ENCODE measurements around the gene TAF6. TPM values are rescaled to one million over a fixed set of nuclear protein-coding genes. Genes with fewer than 3 reads are reported as not detected.

Gene TAF6
- total and polyA plus RNA-seq, 9 of the 15 experiments (the other 6 are each of a cell fraction or from before 2014, with no cell fraction given): 0.78 to 78.7 (median 21.3) TPM

DNA sequence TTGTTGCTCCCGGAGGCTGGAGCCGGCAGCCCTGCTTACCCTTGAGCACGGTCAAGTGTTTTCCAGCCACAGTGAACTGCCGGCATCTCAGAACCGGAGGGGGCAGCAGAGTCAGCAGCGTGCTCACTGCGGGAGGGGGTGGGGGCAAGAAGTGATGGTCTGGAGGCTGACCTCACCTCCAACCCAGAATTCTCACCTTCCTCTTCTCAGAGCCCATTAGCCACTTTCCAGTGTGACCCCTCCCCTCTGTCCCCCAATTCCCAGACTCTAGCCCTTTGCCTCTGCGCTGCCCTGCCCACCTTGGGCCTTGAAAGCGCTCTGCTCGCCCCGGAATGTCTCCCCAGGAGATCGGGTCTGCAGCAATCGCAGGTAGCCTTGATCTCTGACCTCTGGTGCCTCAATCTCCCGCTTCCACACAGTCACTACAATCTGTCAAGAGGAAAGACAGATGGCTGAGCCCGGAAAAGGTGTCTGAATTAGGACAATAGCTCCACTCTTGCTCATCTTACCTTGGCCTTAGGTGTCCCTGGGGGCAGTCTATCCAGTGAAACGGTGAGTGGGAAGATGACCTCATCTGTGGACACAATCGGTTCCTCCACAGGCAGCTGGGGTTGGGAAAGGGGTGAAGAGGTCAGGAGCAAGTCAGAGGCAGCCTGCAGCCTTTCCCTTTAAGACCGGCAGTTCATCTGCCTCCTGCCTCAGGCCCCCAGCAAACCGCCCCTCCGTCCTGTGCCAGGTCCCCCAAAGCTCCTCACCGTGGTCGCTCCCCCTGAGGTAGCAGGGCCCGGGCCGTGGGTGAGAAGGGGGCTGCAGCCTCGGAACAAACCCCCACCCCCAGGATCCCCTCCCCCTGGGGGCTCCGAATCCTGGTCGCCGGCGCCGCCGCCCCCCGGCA is 38.4 kb upstream of the TAF6 start (continued):
- TF ChIP-seq ZNF146 (CRISPR knock-in tag; IDR thresholded peaks at IDR 0.05; ENCODE audit: unreplicated experiment): no peak
- TF ChIP-seq HDAC2 (IDR thresholded peaks at IDR 0.05): no peak; the same call in 1 of the 2 replicates
- TF ChIP-seq PTRF (tag; IDR thresholded peaks at IDR 0.05): no peak
- TF ChIP-seq E4F1 (CRISPR knock-in tag; IDR thresholded peaks at IDR 0.05; ENCODE audit: borderline replicate concordance): no peak
- no peak for TF ChIP-seq CREB1 (IDR thresholded peaks at IDR 0.05)
- 0 out of 2 replicates have a peak, but pooled peaks have one; percentile 20 for TF ChIP-seq CREB1 (CRISPR knock-in tag; IDR thresholded peaks at IDR 0.05)
- no peak for TF ChIP-seq GTF2E2 (tag; IDR thresholded peaks at IDR 0.05)
- TF ChIP-seq COPS2 (conservative IDR thresholded peaks at IDR 0.05): no peak
- TF ChIP-seq NR2C2 (CRISPR knock-in tag; IDR thresholded peaks at IDR 0.05): no peak; the same call in 1 of the 2 replicates
- peak; percentile 62; the same call in 1 of the 2 replicates for TF ChIP-seq NR2C2 (tag; IDR thresholded peaks at IDR 0.05)
- TF ChIP-seq PHB2 (IDR thresholded peaks at IDR 0.05; ENCODE audit: low read depth): no peak
- TF ChIP-seq, protein P1, sequence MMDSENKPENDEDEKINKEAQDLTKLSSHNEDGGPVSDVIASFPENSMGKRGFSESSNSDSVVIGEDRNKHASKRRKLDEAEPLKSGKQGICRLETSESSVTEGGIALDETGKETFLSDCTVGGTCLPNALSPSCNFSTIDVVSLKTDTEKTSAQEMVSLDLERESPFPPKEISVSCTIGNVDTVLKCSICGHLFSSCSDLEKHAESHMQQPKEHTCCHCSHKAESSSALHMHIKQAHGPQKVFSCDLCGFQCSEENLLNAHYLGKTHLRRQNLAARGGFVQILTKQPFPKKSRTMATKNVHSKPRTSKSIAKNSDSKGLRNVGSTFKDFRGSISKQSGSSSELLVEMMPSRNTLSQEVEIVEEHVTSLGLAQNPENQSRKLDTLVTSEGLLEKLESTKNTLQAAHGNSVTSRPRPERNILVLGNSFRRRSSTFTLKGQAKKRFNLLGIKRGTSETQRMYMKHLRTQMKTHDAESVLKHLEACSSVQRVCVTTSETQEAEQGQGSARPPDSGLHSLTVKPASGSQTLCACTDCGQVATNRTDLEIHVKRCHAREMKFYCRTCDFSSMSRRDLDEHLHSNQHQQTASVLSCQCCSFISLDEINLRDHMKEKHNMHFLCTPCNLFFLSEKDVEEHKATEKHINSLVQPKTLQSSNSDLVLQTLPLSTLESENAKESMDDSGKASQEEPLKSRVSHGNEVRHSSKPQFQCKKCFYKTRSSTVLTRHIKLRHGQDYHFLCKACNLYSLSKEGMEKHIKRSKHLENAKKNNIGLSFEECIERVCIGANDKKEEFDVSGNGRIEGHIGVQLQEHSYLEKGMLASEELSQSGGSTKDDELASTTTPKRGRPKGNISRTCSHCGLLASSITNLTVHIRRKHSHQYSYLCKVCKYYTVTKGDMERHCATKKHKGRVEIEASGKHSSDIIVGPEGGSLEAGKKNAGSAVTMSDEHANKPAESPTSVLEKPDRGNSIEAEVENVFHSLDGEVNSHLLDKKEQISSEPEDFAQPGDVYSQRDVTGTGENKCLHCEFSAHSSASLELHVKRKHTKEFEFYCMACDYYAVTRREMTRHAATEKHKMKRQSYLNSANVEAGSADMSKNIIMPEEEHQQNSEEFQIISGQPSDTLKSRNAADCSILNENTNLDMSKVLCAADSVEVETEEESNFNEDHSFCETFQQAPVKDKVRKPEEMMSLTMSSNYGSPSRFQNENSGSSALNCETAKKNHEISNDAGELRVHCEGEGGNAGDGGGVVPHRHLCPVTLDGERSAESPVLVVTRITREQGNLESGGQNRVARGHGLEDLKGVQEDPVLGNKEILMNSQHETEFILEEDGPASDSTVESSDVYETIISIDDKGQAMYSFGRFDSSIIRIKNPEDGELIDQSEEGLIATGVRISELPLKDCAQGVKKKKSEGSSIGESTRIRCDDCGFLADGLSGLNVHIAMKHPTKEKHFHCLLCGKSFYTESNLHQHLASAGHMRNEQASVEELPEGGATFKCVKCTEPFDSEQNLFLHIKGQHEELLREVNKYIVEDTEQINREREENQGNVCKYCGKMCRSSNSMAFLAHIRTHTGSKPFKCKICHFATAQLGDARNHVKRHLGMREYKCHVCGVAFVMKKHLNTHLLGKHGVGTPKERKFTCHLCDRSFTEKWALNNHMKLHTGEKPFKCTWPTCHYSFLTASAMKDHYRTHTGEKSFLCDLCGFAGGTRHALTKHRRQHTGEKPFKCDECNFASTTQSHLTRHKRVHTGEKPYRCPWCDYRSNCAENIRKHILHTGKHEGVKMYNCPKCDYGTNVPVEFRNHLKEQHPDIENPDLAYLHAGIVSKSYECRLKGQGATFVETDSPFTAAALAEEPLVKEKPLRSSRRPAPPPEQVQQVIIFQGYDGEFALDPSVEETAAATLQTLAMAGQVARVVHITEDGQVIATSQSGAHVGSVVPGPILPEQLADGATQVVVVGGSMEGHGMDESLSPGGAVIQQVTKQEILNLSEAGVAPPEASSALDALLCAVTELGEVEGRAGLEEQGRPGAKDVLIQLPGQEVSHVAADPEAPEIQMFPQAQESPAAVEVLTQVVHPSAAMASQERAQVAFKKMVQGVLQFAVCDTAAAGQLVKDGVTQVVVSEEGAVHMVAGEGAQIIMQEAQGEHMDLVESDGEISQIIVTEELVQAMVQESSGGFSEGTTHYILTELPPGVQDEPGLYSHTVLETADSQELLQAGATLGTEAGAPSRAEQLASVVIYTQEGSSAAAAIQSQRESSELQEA (IDR thresholded peaks at IDR 0.05; ENCODE audit: low read depth): no peak
- no peak for TF ChIP-seq THRB (CRISPR knock-in tag; conservative IDR thresholded peaks at IDR 0.05)
- TF ChIP-seq BHLHE40 (IDR thresholded peaks at IDR 0.05; ENCODE audit: low read length): peak; percentile 29; the same call in 1 of the 2 replicates
- no peak for TF ChIP-seq NFRKB (IDR thresholded peaks at IDR 0.05; ENCODE audit: low read depth)
- TF ChIP-seq NEUROD1 (IDR thresholded peaks at IDR 0.05; ENCODE audit: borderline replicate concordance, low read depth, low read length, partially characterized antibody): peak; percentile 39

All from K562 (cell line).